Activated naive CD4-positive, alpha-beta T cell treated with anti-CD3 and anti-CD28 coated beads, Interleukin-2, amount 10 ng/mL, durations not matched to agents 7 days and 5 days (primary cell): ENCODE measurements around the gene AGPS.

ENCODE experiments used
- CTCF ChIA-PET: fragments of 350-600 bp; sonication (Branson Sonifier 250); formaldehyde crosslinking; loops from one replicate; lab custom pipeline; 2021; ENCODE audit warnings: antibody characterized with exemption; lab: Charles Lee
- DNase-seq: peaks from one replicate; pipeline ENCODE4 v3.0.0-alpha.2; 2020
- H3K27ac Mint-ChIP-seq: one replicate; pipeline ENCODE4 v1.8.0; 2021; ENCODE audit warnings: mild to moderate bottlenecking, moderate library complexity, mixed read lengths
- H3K27me3 Mint-ChIP-seq: one replicate; pipeline ENCODE4 v1.8.0; 2021; ENCODE audit warnings: mild to moderate bottlenecking, mixed read lengths
- H3K36me3 Mint-ChIP-seq: one replicate; pipeline ENCODE4 v1.8.0; 2021; ENCODE audit warnings: mixed read lengths
- H3K4me1 Mint-ChIP-seq: one replicate; pipeline ENCODE4 v1.8.0; 2021; ENCODE audit warnings: mixed read lengths
- H3K4me3 Mint-ChIP-seq: one replicate; pipeline ENCODE4 v1.8.0; 2021; ENCODE audit warnings: mild to moderate bottlenecking, moderate library complexity, mixed read lengths
- H3K9me3 Mint-ChIP-seq: one replicate; pipeline ENCODE4 v1.8.0; 2021; ENCODE audit warnings: mixed read lengths

The AGPS gene

GRCh38 chr2:177552422-177553175, 160.0 kb downstream of the AGPS start:
- Mint-ChIP-seq H3K27ac (peak overlapping the region; percentile 97), H3K36me3 (no peaks in the 10 kb centered on the region), H3K27me3 (peaks cover 3% of the 10 kb centered on the region), H3K4me3 (peak overlapping the region; percentile 88), H3K4me1 (peaks cover 8% of the 10 kb centered on the region), H3K9me3 (no peaks in the 10 kb centered on the region)
- DNase-seq, result peak; percentile 95
- CTCF ChIA-PET, result no interaction called here

GRCh38 chr2:177553176-177553884, 160.8 kb downstream of the AGPS start:
- Mint-ChIP-seq H3K36me3 (no peaks in the 10 kb centered on the region), H3K27ac (peak overlapping the region; percentile 97), H3K4me1 (peaks cover 8% of the 10 kb centered on the region), H3K27me3 (peaks cover 3% of the 10 kb centered on the region), H3K9me3 (no peaks in the 10 kb centered on the region), H3K4me3 (peak overlapping the region; percentile 88)
- DNase-seq, result no peak
- CTCF ChIA-PET, result no interaction called here

- no peak for DNase-seq
- Mint-ChIP-seq H3K27me3 (peaks cover 3% of the 10 kb centered on the region), H3K4me3 (no peak overlapping the region), H3K27ac (no peak overlapping the region), H3K36me3 (no peaks in the 10 kb centered on the region), H3K4me1 (peaks cover 8% of the 10 kb centered on the region), H3K9me3 (no peaks in the 10 kb centered on the region)
- CTCF ChIA-PET, result interaction anchor here (1.5 to 2.9 kb wide), 2 partner anchors 11 to 49 kb away, joined by 3 to 7 read pairs; no protein-coding TSS in a partner anchor
Measured at GRCh38 chr2:177554365-177554764, 161.8 kb downstream of the AGPS start.

DNA sequence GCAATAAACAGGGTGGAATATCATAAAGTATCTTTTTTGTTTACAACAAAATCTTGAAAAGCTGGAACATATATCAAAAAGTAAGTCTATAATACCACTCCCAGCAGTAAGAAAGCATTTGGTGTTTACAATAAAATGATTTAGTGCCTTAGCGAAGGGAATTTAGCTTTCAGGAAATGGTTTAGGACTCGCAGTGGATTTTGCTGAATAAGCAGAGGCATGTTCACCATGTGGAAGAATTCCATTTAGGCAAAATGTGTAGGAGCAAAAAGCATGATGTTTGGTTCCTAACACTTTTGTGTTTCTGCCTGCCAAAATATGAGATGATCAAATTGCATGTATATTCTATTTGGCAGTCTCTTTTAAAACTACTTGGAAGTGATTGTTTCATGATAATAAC, 163.6 kb downstream of the AGPS start:
- Mint-ChIP-seq H3K9me3 (no peaks in the 10 kb centered on the region), H3K4me1 (peaks cover 8% of the 10 kb centered on the region), H3K27ac (no peak overlapping the region), H3K36me3 (no peaks in the 10 kb centered on the region), H3K4me3 (no peak overlapping the region), H3K27me3 (peaks cover 3% of the 10 kb centered on the region)
- CTCF ChIA-PET, result interaction anchor here (1.3 to 2.9 kb wide), 2 partner anchors 9 to 48 kb away, joined by 5 to 7 read pairs; no protein-coding TSS in a partner anchor
- no peak for DNase-seq

DNA sequence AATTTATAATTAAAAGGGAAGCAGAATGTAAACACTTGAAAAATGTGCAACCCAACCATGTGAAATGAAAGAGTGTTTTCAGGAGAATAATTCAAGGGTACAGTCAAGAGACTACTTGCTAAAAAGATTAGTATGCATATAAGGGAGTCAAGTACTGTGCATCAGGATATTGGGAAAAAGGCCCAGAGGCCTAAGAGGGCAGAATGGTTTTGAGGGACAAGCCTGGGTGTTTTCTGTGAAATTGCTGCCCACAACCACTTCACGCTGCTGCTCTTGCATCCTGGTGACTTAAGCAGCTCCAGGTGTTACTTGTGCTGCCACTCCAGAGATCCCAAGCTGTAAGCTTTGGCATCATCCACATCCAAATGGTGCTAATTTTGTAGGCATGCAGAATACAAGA, 165.2 kb downstream of the AGPS start:
- no peak overlapping the region for H3K4me3 Mint-ChIP-seq
- H3K36me3 Mint-ChIP-seq, result no peaks in the 10 kb centered on the region
- DNase-seq, result no peak
- CTCF ChIA-PET, result no interaction called here
- H3K27ac Mint-ChIP-seq, result no peak overlapping the region
- no peaks in the 10 kb centered on the region for H3K27me3 Mint-ChIP-seq
- no peaks in the 10 kb centered on the region for H3K9me3 Mint-ChIP-seq
- peaks cover 8% of the 10 kb centered on the region for H3K4me1 Mint-ChIP-seq

DNA sequence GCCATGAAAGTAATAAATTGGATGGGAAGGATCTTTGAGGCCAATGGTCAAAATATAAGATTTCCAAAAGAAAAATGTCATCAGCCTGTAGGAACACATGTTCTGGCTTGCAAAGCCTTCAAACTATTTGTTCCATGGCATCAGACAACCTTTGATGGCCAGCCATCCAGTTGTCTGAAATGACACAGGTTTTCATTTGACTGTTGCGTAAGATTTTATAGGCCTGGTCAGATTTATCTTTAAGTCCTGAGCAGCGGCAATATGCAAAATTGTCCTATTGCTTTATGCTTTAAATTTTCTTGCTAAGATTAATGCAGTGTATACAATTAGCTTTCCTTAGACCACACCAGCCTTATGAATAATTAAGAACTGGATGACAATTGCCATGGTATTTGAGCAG, 167.1 kb downstream of the AGPS start:
- H3K9me3 Mint-ChIP-seq, result no peaks in the 10 kb centered on the region
- no peaks in the 10 kb centered on the region for H3K4me1 Mint-ChIP-seq
- H3K4me3 Mint-ChIP-seq, result no peak overlapping the region
- H3K36me3 Mint-ChIP-seq, result no peaks in the 10 kb centered on the region
- no peaks in the 10 kb centered on the region for H3K27me3 Mint-ChIP-seq
- CTCF ChIA-PET, result no interaction called here
- no peak for DNase-seq
- H3K27ac Mint-ChIP-seq, result no peak overlapping the region

GRCh38 chr2:177568390-177568789, 175.8 kb downstream of the AGPS start:
- Mint-ChIP-seq H3K4me3 (no peak overlapping the region), H3K4me1 (no peaks in the 10 kb centered on the region), H3K27ac (no peak overlapping the region), H3K27me3 (peaks cover 8% of the 10 kb centered on the region), H3K36me3 (no peaks in the 10 kb centered on the region), H3K9me3 (no peaks in the 10 kb centered on the region)
- no peak for DNase-seq
- CTCF ChIA-PET, result interaction anchor here (1.3 kb wide), 1 partner anchor 27 kb away, joined by 3 read pairs; no protein-coding TSS in a partner anchor

GRCh38 chr2:177568893-177569292, 176.3 kb downstream of the AGPS start:
- CTCF ChIA-PET, result interaction anchor here (1.3 kb wide), 1 partner anchor 27 kb away, joined by 3 read pairs; no protein-coding TSS in a partner anchor
- no peaks in the 10 kb centered on the region for H3K9me3 Mint-ChIP-seq
- H3K36me3 Mint-ChIP-seq, result no peaks in the 10 kb centered on the region
- peaks cover 8% of the 10 kb centered on the region for H3K27me3 Mint-ChIP-seq
- H3K4me1 Mint-ChIP-seq, result no peaks in the 10 kb centered on the region
- H3K27ac Mint-ChIP-seq, result no peak overlapping the region
- DNase-seq, result no peak
- no peak overlapping the region for H3K4me3 Mint-ChIP-seq

- no peaks in the 10 kb centered on the region for H3K4me1 Mint-ChIP-seq
- no peak for DNase-seq
- no peaks in the 10 kb centered on the region for H3K9me3 Mint-ChIP-seq
- H3K27ac Mint-ChIP-seq, result no peak overlapping the region
- no peak overlapping the region for H3K4me3 Mint-ChIP-seq
- H3K36me3 Mint-ChIP-seq, result no peaks in the 10 kb centered on the region
- CTCF ChIA-PET, result no interaction called here
- peaks cover 12% of the 10 kb centered on the region for H3K27me3 Mint-ChIP-seq
Measured at GRCh38 chr2:177572236-177572671, 179.7 kb downstream of the AGPS start.

GRCh38 chr2:177573120-177573519, 180.5 kb downstream of the AGPS start:
- H3K4me3 Mint-ChIP-seq, result no peak overlapping the region
- H3K36me3 Mint-ChIP-seq, result no peaks in the 10 kb centered on the region
- CTCF ChIA-PET, result no interaction called here
- H3K27me3 Mint-ChIP-seq, result peaks cover 12% of the 10 kb centered on the region
- H3K4me1 Mint-ChIP-seq, result no peaks in the 10 kb centered on the region
- H3K27ac Mint-ChIP-seq, result no peak overlapping the region
- no peak for DNase-seq
- no peaks in the 10 kb centered on the region for H3K9me3 Mint-ChIP-seq

GRCh38 chr2:177574356-177574755, 181.8 kb downstream of the AGPS start:
- Mint-ChIP-seq H3K27me3 (peaks cover 12% of the 10 kb centered on the region), H3K36me3 (no peaks in the 10 kb centered on the region), H3K27ac (no peak overlapping the region), H3K4me3 (no peak overlapping the region), H3K9me3 (no peaks in the 10 kb centered on the region), H3K4me1 (no peaks in the 10 kb centered on the region)
- CTCF ChIA-PET, result no interaction called here
- no peak for DNase-seq

DNA sequence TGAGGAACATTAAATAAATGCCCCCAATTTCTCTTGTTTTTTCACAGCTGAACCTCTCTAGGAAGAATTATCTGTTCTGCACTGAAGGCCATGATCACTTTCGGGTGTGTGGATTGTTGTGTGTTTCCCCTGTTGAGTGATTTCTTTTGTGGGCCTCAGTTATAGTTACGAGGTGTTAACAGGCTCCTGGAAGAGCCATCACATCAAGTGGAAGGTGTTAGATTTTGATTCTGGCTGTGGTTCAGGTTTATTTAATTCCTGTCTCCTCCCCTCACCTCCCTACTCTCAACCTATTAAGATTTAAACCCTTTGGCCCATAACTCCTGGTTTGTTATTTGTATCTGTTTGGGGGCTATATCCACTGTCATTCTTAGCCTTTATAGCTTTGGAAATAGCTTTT, 182.8 kb downstream of the AGPS start:
- H3K4me1 Mint-ChIP-seq, result no peaks in the 10 kb centered on the region
- H3K27ac Mint-ChIP-seq, result no peak overlapping the region
- no peaks in the 10 kb centered on the region for H3K9me3 Mint-ChIP-seq
- DNase-seq, result no peak
- H3K4me3 Mint-ChIP-seq, result no peak overlapping the region
- H3K36me3 Mint-ChIP-seq, result no peaks in the 10 kb centered on the region
- CTCF ChIA-PET, result no interaction called here
- peaks cover 12% of the 10 kb centered on the region for H3K27me3 Mint-ChIP-seq

DNA sequence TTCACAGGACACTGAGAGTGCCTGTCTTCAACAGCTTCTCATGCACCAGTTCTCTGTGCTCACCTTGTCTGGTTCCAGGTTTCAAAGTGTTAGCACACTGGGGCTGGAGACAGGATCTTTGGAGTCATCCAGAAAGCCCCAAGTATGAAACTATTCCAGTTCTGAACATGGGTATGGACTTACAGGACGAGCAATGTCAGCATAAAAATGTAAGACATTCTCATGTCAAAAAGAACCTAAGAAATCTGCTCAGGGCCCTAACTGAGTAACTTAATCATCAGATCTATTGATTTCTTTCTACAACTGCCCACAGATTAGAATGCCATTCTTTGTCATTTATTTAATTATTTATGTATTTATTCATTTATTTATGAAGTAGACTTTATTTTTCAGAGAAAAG, 184.5 kb downstream of the AGPS start:
- no peak overlapping the region for H3K4me3 Mint-ChIP-seq
- CTCF ChIA-PET, result interaction anchor here (1.2 kb wide), 1 partner anchor 11 kb away, joined by 3 read pairs; no protein-coding TSS in a partner anchor

GRCh38 chr2:177578454-177578853, 185.9 kb downstream of the AGPS start:
- Mint-ChIP-seq H3K27ac (no peak overlapping the region), H3K27me3 (peaks cover 8% of the 10 kb centered on the region), H3K36me3 (no peaks in the 10 kb centered on the region), H3K4me3 (no peak overlapping the region), H3K9me3 (no peaks in the 10 kb centered on the region), H3K4me1 (no peaks in the 10 kb centered on the region)
- no peak for DNase-seq
- CTCF ChIA-PET, result no interaction called here

More for the DNA sequence above, 184.5 kb downstream of the AGPS start:
- Mint-ChIP-seq H3K36me3 (no peaks in the 10 kb centered on the region), H3K27me3 (peaks cover 8% of the 10 kb centered on the region), H3K27ac (no peak overlapping the region), H3K4me1 (no peaks in the 10 kb centered on the region), H3K9me3 (no peaks in the 10 kb centered on the region)
- DNase-seq, result no peak
